GM18907 (cell line): ENCODE results near the gene ISCU.

ENCODE experiments used
- ATAC-seq: cut with Tn5 transposase; IDR thresholded peaks from one replicate; pipeline ENCODE4 v1.9.1; 2021; ENCODE audit warnings: mild to moderate bottlenecking, moderate library complexity; ENCODE audit not compliant: unreplicated experiment

ISCU gene

DNA sequence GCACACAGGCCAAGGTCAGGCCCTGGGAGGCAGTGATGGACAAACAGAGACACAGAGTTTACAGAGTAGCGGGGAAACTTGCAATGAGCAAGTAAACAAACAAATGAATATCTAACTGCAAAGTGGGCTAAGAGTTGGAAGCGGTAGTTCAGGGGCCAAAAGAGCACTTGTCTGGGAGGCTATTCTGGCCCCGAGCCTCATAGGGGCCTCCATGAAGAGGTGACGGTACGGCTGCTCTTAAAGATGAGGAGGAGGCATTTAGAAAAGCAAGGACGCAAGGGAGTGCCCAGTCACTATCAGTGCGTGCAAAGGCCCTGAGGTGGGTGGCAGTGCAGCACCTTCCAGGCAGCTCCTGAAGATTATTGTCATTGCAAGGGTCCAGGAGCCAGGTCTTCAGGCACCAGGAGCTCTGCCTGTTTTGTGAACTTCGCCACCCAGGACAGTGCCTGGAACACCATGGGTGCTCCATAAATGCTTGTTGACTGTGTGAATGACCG lies 39.9 kb downstream of the ISCU start:
- ATAC-seq = no peak

DNA sequence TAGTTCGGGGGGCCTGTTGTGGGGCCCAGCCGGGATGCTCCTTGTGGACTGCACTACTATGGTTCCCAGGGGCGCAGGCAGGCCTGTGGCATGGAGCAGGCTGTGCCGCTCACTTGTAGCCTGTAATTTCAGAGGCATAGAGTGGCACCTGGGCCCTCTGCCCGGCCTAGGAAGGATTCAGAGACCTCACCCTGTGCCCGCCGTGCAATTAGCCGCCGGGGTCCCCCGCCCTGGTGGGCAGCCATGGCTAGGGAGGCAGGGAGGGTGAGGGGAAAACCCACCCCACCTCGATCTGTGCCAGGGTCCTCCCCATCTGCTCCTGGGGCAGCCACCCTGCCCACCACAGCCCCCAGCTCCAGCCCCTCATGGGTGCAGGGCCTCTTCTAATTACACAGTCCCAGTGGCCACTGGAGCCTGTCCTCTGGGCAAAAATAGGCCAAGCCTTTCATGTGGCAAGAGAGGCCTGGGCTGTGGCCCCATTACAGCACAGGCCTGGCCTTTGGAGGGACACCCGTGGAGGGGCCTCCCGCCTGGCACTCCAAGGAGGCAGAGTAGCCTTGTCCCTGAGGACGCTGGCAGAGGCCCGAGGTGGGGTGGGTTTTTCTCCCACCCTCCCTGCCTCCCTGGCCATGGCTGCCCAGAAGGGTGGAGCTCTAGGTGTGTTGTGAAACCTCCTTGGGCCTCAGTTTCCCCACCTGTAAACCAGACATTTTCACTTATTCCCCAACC lies 40.7 kb downstream of the ISCU start:
- ATAC-seq = no peak

DNA sequence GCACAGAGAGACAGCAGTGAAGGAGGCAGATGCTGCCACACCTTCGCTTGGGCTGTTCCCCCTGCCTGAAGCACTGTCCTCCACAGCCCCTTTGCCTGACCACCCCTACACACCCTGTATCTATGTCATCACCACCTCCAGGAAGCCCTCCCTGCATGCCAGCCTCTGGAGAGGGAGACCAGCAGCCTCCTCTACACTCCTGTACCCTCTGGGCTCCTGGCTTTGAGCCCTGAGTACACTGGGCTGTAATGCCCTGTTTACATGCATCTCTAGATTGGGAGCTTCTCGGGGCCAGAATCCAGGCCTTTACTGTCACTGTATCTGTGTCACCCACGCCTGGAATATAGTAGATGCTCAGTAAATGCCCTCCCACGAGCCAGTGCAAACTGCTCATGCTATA lies 41.3 kb downstream of the ISCU start:
- ATAC-seq = no peak

DNA sequence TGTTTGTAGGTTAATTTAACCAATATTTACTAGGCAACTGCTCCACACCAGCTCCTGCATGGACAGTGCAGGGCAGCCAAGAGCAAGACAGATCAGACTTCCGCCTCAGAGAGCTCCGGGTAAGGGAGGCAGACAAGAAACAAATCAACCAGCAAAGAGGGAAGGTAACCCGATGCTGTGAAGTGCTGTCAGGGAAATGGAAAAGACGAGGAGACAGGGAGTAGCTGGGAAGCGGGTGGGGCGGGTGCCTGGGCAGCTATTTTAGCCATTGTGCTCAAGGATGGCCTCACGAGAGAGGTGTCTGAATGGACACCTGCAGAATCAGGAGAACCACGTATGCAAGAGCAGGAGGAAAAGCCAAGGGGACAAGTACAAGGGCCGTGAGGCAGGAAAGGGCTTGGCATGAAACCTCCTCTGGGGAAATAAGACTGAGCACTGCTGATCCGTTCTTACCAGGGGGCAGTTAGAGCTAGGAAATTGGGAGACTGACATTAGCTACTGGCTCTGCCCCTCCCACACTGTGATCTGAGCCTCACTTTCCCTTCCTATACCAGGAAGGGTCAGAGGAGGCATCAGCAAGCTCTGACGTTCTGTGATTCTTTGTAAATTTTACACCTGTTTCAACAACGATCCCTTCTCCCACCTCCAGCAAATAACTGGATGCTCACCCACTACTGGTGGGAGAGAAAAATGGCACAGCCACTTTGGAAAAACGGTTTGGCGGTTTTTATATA lies 42.0 kb downstream of the ISCU start:
- no peak for ATAC-seq

DNA sequence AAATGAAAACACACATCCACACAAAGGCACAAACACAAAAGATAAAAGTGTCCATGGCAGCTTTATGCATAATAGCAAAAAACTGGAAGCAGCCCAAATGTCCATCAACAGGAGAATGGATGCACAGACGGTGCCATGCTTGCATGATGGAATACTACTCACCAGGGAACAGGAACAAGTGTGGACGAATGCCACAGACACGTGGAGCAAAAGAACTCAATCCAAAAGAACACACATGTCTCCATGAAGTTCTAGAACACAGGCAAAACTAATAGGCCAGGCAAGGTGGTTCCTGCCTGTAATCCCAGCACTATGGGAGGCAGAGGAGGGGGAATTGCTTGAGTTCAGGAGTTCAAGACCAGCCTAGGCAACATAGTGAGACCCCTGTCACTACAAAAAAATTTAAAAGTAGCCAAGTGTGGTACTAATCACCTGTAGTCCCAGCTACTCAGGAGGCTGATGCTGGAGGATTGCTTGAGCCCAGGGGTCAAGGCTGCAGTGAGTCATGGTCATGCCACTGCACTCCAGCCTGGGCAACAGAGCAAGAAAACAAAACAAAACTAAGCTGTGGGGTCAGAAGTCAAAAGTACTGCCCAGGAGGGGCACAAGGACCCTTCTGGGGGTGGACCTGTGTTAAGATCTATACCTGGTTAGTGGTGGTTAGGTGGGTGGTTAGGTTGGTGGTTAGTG lies 42.7 kb downstream of the ISCU start:
- no peak for ATAC-seq

DNA sequence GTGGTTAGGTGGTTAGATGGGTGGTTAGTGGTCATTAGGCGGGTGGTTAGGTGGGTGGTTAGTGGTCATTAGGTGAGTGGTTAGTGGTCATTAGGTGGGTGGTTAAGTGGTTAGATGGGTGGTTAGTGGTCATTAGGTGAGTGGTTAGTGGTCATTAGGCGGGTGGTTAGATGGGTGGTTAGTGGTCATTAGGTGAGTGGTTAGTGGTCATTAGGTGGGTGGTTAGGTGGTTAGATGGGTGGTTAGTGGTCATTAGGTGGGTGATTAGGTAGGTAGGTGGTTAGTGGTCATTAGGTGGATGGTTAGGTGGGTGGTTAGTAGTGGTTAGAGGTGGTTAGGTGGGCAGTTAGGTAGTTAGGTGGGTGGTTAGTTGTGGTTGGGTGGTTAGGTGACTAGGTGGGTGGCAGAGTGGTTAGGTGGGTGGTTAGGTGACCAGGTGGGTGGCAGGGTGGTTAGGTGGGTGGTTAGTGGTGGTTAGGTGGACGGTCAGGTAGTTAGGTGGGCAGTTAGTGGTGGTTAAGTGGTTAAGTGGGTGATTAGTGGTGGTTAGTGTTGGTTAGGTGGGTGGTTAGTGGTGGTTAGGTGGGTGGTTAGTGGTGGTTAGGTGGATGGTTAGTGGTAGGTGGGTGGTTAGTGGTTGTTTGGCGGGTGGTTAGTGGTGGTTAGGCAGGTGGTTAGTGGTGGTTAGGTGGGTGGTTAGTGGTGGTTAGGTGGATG lies 43.5 kb downstream of the ISCU start:
- ATAC-seq = no peak

DNA sequence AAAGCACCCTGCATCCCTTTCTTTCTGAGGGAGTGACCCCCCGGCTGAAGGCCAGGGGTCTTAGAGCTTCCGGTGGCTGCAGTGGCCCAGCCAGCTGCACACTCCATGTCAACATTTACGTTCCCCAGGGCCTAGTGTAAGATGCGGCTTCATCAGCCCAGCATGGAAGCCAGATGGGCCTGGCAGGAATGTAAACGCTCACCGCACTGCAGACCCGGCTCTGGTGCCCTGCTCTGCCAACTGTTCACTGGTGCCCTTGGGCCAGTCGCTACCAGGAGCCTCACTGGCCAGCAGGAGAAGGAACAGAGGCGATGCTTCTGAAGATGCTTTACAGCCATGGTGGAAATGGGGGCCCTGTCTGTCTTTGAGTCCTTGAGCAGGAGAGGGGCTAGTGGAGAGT lies 44.1 kb downstream of the ISCU start:
- ATAC-seq = no peak

DNA sequence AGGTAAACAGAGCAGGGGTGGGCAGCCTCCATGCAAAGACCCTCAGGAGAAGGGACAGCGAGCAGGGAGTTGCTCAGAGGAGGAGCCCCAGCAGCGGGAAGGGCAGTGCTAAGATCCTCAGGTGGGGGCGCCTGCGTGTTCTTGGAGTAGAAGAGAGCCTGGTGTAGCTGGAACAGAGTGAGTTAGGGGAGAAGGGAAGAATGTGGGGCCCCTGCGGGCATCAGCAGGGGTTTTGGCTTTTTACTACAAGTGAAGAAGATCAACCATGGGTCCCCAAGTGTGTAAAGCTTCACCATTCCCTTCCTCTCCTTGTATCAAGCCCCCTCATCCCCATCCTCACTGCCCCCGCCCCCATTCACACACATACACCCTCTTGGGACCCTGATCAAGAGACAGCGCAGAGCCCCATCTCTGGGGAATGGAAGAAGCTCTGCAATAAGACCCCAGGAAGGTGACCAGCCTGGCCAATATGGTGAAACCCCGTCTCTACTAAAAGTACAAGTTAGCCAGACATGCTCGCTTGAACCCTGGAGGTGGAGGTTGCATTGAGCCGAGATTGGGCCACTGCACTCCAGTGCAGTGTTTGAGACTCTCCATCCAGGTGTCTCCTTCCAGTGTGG lies 45.7 kb downstream of the ISCU start:
- ATAC-seq = no peak

DNA sequence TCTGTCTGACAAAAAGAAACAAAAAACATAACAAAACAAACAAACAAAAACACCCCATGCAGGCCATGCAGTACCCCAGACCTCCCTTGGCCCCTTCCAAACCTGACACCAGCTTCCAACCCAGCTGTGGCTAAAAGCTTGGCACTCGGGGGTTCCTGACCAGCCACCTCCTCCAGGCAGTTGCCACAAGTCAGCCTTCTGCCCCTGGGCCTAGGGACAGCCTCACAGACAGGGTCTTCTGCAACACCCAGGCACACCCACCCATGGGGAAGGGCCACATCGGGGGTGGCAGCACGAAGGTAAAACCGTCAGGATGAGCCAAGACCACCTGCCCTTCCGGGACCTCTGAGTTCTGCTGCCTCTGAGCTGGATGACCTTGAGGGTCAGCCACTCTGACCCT lies 46.2 kb downstream of the ISCU start:
- ATAC-seq = no peak

DNA sequence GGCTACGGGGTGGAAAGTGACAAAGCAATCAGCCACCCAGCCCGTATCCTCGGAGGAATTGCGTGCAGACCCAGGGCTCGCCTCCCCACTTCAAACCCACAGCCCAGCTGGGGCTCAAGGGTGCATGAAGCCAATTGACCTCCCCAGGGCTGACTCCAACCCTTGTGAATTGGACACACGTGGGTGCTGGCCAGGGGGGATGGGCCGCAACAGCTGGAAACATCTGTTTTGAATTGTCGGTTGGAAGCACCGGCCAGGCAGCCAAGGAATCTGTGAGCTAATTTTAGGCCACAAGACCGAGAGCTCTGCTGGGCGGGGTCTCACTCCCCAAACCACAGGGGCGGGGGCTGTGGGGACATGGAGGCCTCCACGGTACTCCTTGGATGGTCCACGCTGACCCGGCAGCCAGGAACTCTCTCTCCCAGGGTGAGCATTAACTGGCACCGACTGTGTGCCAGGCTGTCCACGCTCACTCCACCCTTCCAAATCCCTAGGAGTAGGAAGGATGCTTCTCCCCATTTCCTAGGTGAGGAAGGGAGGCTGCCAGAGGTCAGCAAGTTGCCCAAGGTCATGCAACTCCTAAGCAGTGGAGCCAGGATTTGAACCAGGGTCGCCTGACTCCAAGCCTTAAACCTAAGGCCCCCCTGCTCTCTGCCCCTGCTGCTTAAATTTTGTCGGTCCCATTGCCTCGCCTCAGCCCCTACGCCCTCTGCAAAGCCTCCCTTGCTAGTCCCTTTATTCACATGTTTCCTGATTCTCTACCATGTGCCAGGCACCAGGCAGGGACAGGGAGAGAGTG lies 47.3 kb downstream of the ISCU start:
- ATAC-seq = no peak

DNA sequence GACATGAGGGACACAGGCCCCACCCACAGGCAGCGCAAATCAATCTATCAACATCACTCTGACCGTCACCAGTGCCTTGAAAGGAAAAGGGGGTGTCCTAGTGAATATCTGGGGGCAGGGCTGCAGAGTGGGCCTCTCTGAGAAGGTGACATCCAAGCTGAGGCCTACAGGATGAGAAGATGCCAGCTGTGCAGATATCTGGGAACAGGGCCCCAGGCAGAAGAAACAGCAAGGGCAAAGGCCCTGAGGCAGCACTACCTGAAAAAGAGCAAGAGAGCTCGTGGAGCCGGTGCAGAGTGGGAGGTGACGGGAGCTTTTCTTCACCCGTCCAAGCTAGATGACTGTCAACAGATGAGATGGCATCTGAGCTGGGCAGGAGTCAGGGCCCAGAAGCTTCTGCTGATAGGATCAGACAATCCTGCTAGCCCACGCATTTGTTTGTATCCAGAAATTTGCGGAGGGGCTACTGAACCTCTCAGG lies 48.0 kb downstream of the ISCU start:
- ATAC-seq = no peak

DNA sequence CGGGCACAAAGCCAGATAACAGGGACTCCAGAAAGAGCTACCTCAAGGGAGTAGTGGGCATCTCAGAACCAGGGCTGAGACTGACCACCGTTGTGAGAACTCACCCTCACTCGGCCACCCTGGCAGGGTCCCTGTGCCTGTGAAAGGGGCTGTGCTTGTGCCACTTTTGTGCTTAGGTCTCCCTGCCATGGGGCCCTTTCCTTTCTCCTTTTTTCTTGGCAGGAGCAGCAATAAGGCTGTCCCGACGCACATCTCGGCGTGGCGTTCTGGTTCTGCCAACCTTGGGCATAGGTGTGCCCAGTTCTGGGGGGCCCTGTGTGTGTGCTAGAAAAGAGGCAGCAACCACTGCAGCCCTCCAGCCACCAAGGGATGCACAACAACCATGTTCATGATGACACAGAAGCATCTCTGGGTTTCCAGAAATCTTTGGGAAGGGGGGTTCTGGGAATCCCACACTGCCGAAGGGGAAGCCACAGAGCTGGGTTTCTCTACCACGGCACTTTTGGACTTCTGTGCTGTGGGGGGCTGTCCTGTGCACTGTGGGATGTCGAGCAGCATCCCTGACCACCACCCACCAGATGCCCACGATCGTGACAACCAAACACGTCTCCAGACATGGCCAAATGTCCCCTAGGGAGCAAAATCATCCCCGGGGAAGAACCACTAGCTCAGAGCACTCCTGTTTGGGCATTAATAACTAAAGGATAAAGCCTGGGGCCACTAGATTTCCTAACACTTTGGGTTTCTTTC lies 48.6 kb downstream of the ISCU start:
- ATAC-seq = no peak

DNA sequence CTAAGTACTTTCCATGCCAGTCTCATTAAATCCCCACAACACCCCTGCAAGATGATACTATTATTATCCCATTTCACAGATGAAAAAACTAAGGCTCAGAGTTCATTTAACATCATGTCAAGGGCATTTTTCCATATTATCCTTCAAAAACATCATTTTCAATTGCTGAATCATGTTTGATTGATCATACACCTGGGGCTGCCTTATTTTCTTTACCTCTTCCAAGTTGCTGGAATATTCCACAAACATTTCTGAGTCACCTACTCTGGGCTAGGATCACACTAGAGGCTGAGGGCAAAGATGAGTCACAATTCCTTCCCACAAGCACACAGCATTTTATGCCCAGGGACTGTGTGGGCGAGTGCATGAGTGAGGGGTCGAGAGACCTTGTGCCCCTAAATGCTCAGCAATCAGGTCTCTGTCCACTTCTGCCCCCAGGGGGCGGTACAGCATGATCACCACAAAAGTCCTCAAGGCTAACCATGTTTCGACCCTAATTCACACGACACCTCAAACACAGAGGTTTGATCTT lies 49.6 kb downstream of the ISCU start:
- ATAC-seq = no peak

DNA sequence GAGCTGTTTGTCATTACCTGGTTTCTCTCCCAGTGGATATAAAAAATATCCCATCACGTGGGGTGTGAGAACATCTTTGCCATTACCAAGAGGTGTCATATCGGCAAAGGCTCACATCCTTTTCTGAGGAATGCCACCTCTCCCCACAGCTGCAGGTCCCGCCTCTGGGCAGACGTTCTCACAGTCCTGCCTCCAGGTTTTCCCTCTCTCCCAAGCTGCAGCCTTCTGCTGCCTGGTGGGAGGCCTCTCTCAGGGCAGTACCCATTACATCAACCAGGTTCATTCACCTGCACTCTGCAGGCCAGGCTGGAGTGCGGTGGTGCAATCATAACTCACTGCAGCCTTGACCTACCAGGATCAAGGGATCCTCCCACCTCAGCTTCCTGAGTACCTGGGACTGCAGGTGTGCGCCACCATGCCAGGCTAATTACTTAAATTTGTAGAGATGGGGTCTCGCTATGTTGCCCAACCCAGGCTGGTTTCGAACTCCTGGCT lies 50.4 kb downstream of the ISCU start:
- no peak for ATAC-seq

DNA sequence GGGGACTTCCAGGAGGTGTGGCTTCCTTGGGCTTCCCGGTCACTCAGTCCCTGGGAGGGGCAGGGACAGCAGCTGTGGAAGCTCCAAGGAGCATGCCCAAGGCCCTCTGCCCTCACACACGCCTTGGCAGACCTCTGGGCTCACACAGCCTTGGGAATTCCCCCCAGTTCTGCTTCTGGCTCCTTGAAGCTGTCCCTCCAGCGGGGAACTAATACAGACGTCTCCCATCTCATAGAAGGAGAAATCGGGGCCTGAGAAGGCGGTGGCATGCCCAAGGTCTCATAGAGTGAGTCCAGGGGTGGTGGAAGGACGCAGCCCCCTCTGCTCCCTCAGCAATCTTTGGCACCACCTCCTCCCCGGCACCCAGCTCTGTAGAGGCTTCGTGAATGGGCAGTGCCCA lies 51.2 kb downstream of the ISCU start:
- no peak for ATAC-seq

DNA sequence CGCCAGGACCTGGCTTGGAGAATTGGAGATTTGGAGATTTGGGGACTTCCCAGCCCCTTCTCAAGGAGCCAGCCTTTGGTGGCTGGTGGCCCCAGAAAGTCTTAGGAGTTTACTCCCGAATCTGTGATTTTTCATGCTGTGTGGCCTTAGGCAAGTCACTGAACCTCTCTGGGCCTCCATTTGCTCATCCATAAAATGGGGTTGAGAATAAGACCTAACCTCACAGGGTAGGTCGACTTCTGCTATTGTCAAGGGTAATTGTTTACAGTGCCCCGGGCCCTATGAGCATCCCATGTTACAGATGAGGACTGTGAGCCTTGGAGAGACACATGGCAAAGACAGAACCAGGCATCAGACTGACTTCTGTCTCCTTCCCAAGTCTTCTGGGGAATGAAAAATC lies 51.6 kb downstream of the ISCU start:
- no peak for ATAC-seq

DNA sequence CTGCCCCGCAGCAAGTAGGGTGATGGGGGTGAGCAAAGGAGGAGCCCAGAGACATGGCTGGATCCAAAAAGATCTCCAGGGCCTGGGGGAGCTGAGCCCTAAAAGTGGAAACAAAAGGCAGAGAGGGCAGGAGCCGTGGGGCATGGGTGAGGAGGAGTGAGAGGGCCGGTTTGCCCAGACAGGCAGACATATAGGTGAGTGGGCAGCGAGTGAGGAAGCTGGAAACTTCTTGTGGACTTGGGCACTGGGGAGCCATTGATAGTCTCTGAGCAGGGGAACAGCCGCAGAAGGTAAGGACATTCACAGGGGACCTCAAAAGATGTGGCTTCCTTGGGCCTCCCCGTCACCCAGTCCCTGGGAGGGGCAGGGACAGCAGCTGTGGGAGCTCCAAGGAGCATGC lies 52.2 kb downstream of the ISCU start:
- ATAC-seq = no peak

DNA sequence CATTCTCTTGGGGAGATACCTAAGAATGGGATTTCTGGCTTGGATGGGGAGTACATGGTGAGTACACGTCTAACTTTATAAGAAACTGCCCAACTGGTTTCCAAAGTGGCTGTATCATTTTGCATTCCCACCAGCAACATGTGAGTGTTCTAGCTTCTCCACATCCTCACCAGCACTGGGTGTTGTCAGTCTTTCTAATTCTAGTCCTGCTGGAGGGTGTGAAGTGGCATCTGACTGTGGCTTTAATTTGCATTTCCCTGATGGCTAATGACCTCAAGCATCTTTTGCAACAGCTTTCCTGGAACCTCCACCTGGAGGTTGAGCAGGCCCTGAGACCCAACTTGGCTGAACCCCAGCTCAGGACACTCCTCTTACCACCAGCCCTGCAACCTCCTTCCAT lies 53.5 kb downstream of the ISCU start:
- no peak for ATAC-seq

DNA sequence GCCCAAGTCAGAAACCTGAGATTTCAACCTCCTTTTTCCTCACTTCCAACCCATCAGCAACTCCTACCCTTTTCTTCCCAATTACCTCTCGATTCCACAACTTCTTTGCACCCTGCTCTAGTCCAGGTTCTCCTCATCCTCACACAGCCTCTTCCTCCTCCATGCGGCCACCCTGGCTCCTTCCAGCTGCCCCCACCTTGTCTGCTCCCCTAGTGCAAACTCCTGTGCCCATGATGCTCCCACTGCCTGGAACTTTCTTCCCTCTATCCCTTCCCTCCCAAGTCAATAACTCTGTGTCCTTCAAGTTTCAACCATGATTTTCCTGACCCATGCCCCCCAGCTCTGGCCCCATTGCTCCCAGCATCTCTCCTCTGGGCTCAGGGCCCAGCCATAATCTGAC lies 54.0 kb downstream of the ISCU start:
- no peak for ATAC-seq
